Activated naive CD8-positive, alpha-beta T cell treated with anti-CD3 and anti-CD28 coated beads, Interleukin-2, amount 10 ng/mL, durations not matched to agents 7 days and 5 days (primary cell): ENCODE data around the gene FITM2. TPM values are rescaled to one million over a fixed set of nuclear protein-coding genes. Genes with fewer than 3 reads are reported as not detected.
"Not testable (repeated sequence)": the region's sequence is repeated elsewhere in the genome, so short reads cannot be mapped to it uniquely, and the experiment has no call there.

Experiments
- ATAC-seq: fragments of 150-1000 bp; cut with Tn5 transposase; one replicate; pipeline ENCODE4 v1.10.0; 2021; ENCODE audit warnings: low read depth, moderate library complexity
- POLR2A ChIA-PET: fragments of 350-600 bp; sonication (Branson Sonifier 250); formaldehyde crosslinking; loops from one replicate; lab custom pipeline; 2021; ENCODE audit warnings: antibody characterized with exemption; lab: Charles Lee
- DNase-seq: peaks from one replicate; pipeline ENCODE4 v3.0.0; 2021
- H3K27ac Mint-ChIP-seq: one replicate; pipeline ENCODE4 v1.8.0; 2022; ENCODE audit warnings: mild to moderate bottlenecking, mixed read lengths
- H3K27me3 Mint-ChIP-seq: one replicate; pipeline ENCODE4 v1.8.0; 2022; ENCODE audit warnings: mild to moderate bottlenecking, moderate library complexity, mixed read lengths
- H3K36me3 Mint-ChIP-seq: one replicate; pipeline ENCODE4 v1.8.0; 2021; ENCODE audit warnings: mild to moderate bottlenecking, mixed read lengths
- H3K4me1 Mint-ChIP-seq: one replicate; pipeline ENCODE4 v1.8.0; 2021; ENCODE audit warnings: mixed read lengths
- H3K4me3 Mint-ChIP-seq: one replicate; pipeline ENCODE4 v1.8.0; 2022; ENCODE audit warnings: mild to moderate bottlenecking, moderate library complexity, mixed read lengths
- H3K9me3 Mint-ChIP-seq: one replicate; pipeline ENCODE4 v1.8.0; 2021; ENCODE audit warnings: mixed read lengths
- total RNA-seq, 2 experiments: library from RNA; stranded (reverse); gene quantifications; one replicate each; pipeline ENCODE4 v1.2.3, GENCODE V29; 2021

FITM2 gene, protein sequence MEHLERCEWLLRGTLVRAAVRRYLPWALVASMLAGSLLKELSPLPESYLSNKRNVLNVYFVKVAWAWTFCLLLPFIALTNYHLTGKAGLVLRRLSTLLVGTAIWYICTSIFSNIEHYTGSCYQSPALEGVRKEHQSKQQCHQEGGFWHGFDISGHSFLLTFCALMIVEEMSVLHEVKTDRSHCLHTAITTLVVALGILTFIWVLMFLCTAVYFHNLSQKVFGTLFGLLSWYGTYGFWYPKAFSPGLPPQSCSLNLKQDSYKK
- total RNA-seq = 1 to 10 TPM; 4.2 to 4.5 TPM

DNA sequence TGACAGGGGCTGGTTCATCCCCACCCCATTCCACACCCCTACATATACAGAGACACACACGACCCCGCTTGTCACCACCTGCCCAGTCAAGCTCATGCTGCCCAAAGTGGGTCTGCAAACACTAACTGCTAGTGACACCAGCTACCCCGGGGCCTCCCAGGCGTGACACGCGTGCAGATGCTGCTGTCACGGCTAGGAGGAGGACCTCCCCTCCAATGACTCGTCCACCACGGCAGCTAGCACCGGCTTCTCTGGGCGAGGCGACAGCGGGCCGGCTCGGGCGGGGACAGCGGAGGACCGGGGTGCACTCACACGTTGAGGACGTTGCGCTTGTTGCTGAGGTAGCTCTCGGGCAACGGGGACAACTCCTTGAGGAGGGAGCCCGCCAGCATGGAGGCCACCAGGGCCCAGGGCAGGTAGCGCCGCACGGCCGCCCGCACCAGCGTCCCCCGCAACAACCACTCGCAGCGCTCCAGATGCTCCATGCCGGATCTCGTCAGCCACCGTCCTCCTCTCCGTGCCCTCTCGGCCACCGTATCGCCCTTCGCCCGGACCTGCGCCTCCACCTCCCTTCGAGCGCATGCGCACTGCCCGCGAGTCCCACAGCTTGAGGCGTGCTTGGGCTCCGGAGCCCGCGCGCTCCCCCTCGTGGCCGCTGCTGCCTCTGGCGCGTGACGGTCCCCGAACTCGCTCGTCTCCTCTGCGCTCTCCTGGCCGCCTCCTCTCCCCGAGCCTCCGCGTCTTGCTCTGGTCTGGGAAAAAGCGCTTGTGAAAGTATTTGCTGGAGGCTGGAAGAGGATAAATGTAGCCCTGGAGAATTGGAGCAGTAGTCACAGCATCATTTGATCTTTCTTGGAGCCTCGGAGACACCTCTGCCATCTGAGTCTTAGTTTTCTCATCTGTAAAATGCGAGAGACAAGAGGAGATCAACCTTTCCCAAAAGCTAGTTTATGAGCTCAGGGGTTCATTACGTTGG, at the start of gene FITM2:
FITM2 (minus strand) TSS at position 539 of the 976 bp plus-strand sequence; CDS start at position 485, 54 bp downstream.
- Mint-ChIP-seq H3K4me3 (peak within 1 kb of the TSS; percentile 93), H3K27ac (peak within 1 kb of the TSS; percentile 92), H3K4me1 (peaks cover 15% of the 10 kb centered on the region), H3K27me3 (peaks cover 2% of the 10 kb centered on the region), H3K36me3 (no peaks in the 10 kb centered on the region), H3K9me3 (no peaks in the 10 kb centered on the region)
- POLR2A ChIA-PET = interaction anchor here (0.6 to 2.0 kb wide), 7 partner anchors 47 to 637 kb away, joined by 3 to 34 read pairs (median 3); partner anchors contain the start of gene TTPAL
- DNase-seq = peak; percentile 100
- ATAC-seq = peak; percentile 94

GRCh38 chr20:44360221-44360620, 49.2 kb upstream of the FITM2 start:
- Mint-ChIP-seq H3K4me3 (no peak overlapping the region), H3K27me3 (peaks cover 8% of the 10 kb centered on the region), H3K4me1 (no peaks in the 10 kb centered on the region), H3K9me3 (no peaks in the 10 kb centered on the region), H3K36me3 (no peaks in the 10 kb centered on the region), H3K27ac (no peak overlapping the region)
- no peak for ATAC-seq
- POLR2A ChIA-PET = no interaction called here
- no peak for DNase-seq

DNA sequence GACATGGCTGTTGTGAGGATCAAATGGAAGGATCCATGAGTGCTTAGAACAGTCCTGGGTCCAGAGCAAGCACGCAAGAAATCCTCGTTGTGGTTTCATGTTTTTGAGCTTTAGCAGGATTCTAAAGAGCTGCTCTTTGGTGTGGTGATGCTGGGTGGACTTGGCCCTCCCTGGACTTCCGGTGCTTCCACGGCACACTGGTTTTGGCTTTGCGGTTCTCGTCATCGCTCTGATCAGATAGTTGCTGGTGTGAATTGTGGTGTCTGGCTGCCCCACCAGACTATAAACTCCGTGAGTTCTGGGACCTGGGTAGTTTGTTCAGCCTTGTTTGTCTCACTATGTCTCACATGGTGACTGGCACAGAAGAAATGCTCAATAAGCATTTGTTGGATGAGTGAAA, 47.8 kb upstream of the FITM2 start:
- Mint-ChIP-seq H3K27ac (no peak overlapping the region), H3K4me3 (no peak overlapping the region), H3K27me3 (peaks cover 8% of the 10 kb centered on the region), H3K9me3 (no peaks in the 10 kb centered on the region), H3K4me1 (no peaks in the 10 kb centered on the region), H3K36me3 (no peaks in the 10 kb centered on the region)
- POLR2A ChIA-PET = no interaction called here
- ATAC-seq = no peak
- no peak for DNase-seq

- Mint-ChIP-seq H3K9me3 (no peaks in the 10 kb centered on the region), H3K36me3 (no peaks in the 10 kb centered on the region), H3K27me3 (peaks cover 4% of the 10 kb centered on the region), H3K27ac (no peak overlapping the region), H3K4me1 (no peaks in the 10 kb centered on the region), H3K4me3 (no peak overlapping the region)
- POLR2A ChIA-PET = interaction anchor here (0.6 kb wide), 1 partner anchor 47 kb away, joined by 3 read pairs; the partner anchor contains the start of gene FITM2
- DNase-seq (no peak), ATAC-seq (no peak)
These were observed 46.6 kb upstream of the FITM2 start for GRCh38 chr20:44357555-44358125.

DNA sequence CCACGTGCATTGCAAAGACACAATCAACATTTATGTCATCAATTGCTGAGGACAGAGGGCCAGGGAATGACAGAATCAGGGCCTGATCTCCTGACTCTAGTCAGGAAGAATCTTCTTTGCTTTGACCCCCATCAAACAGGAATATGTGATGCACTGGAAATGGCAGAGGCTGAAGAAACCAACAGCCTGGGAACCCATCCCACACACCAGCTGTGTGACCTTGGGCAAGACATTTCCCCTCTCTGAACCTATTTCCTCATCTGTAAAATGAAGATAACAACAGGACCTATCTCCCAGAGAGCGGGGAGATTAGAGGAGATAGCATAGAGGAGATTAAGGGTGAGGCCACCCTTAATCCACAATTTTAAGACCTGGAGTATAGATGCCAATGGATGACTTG, 46.0 kb upstream of the FITM2 start:
- ATAC-seq (no peak), DNase-seq (no peak)
- H3K36me3 Mint-ChIP-seq = no peaks in the 10 kb centered on the region
- H3K4me1 Mint-ChIP-seq = peaks cover 3% of the 10 kb centered on the region
- H3K27me3 Mint-ChIP-seq = peaks cover 4% of the 10 kb centered on the region
- H3K27ac Mint-ChIP-seq = no peak overlapping the region
- H3K4me3 Mint-ChIP-seq = no peak overlapping the region
- POLR2A ChIA-PET = no interaction called here
- H3K9me3 Mint-ChIP-seq = no peaks in the 10 kb centered on the region

GRCh38 chr20:44356353-44356723, 45.3 kb upstream of the FITM2 start:
- Mint-ChIP-seq H3K27ac (no peak overlapping the region), H3K27me3 (peaks cover 4% of the 10 kb centered on the region), H3K4me1 (peaks cover 8% of the 10 kb centered on the region), H3K4me3 (no peak overlapping the region), H3K9me3 (no peaks in the 10 kb centered on the region), H3K36me3 (no peaks in the 10 kb centered on the region)
- DNase-seq (no peak), ATAC-seq (no peak)
- POLR2A ChIA-PET = no interaction called here

DNA sequence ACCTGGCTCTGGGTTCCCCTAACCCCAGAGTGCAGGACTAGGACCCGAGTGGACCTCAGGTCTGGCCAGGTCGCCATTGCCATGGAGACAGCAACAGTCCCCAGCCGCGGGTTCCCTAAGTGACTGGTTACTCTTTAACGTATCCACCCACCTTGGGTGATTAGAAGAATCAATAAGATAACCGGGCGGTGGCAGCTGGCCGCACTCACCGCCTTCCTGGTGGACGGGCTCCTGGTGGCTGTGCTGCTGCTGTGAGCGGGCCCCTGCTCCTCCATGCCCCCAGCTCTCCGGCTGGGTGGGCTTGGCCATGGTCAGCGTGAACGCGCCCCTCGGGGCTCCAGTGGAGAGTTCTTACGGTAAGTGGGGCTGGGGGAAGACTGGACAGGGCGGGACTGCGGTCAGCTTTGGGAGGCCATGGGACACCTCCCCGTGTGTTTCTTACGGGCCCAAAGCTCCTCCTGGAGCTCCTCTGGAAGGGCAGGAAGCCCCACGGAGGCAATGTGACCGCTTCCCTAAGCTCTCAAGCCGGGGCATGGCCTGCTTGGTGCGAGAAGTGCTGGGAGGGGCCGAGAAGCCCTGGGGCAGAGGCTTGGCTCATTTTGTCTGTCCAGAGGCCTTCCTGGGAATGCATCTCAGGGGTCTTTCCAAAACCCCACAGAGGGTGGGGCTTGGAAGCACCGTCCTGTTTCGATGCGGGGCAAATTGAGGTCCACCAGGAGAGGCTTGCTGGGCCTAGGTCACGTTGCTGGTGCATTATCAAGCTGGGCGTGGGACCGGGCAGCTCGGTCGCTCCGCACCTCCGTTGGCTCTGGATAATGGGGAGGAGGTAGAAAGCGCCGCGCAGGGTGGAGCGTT, 44.7 kb upstream of the FITM2 start, which contains the start of gene HNF4A:
HNF4A (plus strand) TSS at position 202 of the 855 bp plus-strand sequence; CDS start at position 308, 106 bp downstream.
- POLR2A ChIA-PET = no interaction called here
- Mint-ChIP-seq H3K9me3 (no peaks in the 10 kb centered on the region), H3K4me1 (peaks cover 8% of the 10 kb centered on the region), H3K36me3 (no peaks in the 10 kb centered on the region), H3K27ac (no peak within 1 kb of the TSS), H3K4me3 (no peak within 1 kb of the TSS), H3K27me3 (peaks cover 4% of the 10 kb centered on the region)
- no peak for ATAC-seq
- DNase-seq = no peak

- no peak overlapping the region for H3K27ac Mint-ChIP-seq
- peaks cover 8% of the 10 kb centered on the region for H3K4me1 Mint-ChIP-seq
- peaks cover under 1% of the 10 kb centered on the region for H3K27me3 Mint-ChIP-seq
- no peak overlapping the region for H3K4me3 Mint-ChIP-seq
- ATAC-seq (no peak), DNase-seq (no peak)
- no peaks in the 10 kb centered on the region for H3K36me3 Mint-ChIP-seq
- H3K9me3 Mint-ChIP-seq = no peaks in the 10 kb centered on the region
- POLR2A ChIA-PET = no interaction called here
These were observed 44.0 kb upstream of the FITM2 start for GRCh38 chr20:44354979-44355497.

- H3K27ac Mint-ChIP-seq = no peak overlapping the region
- H3K36me3 Mint-ChIP-seq = no peaks in the 10 kb centered on the region
- POLR2A ChIA-PET = no interaction called here
- DNase-seq (no peak), ATAC-seq (no peak)
- no peaks in the 10 kb centered on the region for H3K9me3 Mint-ChIP-seq
- no peak overlapping the region for H3K4me3 Mint-ChIP-seq
- peaks cover 8% of the 10 kb centered on the region for H3K4me1 Mint-ChIP-seq
- no peaks in the 10 kb centered on the region for H3K27me3 Mint-ChIP-seq
These were observed 39.6 kb upstream of the FITM2 start for GRCh38 chr20:44350567-44350966.

DNA sequence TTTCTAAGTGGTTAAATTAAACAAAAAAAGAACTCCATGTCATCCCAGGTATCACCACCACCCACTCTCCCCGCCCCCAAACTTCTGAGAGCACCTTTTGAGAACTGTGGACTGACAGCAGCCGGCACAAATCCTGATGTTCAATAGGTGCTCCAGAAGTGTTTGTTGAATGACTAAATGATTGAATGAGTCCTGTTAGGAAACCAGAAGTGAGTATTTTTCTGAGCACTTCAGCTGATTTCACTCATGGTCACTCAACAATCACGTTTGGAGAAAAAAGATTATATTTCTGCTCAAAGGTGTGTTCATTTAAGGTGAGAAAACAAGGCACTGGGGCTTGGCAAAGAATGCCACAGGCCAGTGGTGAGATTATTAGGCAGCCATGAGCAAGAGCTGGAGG, 38.3 kb upstream of the FITM2 start:
- DNase-seq = no peak
- POLR2A ChIA-PET = no interaction called here
- Mint-ChIP-seq H3K9me3 (no peaks in the 10 kb centered on the region), H3K4me1 (peaks cover 8% of the 10 kb centered on the region), H3K27me3 (no peaks in the 10 kb centered on the region), H3K27ac (no peak overlapping the region), H3K4me3 (no peak overlapping the region), H3K36me3 (no peaks in the 10 kb centered on the region)
- ATAC-seq = no peak

DNA sequence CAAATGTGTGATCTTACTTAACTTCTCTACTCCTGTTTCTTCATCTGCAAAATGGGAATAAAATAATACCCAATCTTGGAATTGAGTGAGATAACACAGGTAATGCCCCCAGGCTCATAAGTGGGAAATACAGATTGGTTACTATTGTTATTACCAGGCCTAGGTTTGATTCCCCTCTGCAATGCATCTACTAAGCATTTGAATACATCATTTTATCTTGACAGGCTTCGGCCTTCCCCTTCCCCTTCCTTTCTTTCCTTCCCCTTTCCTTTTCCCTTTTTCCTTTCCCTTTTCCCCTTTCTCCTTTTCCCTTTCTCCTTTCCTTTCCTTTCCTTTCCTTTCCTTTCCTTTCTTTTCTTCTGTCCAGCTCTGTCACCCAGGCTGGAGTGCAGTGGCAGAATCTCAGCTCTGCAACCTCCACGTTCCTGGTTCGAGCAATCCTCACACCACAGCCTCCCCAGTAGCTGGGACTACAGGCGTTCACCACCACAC, 37.2 kb upstream of the FITM2 start:
- POLR2A ChIA-PET = no interaction called here
- DNase-seq (no peak), ATAC-seq (no peak)
- H3K4me3 Mint-ChIP-seq = no peak overlapping the region
- no peaks in the 10 kb centered on the region for H3K9me3 Mint-ChIP-seq
- no peaks in the 10 kb centered on the region for H3K27me3 Mint-ChIP-seq
- no peak overlapping the region for H3K27ac Mint-ChIP-seq
- H3K36me3 Mint-ChIP-seq = no peaks in the 10 kb centered on the region
- peaks cover 8% of the 10 kb centered on the region for H3K4me1 Mint-ChIP-seq

GRCh38 chr20:44345941-44346340, 34.9 kb upstream of the FITM2 start:
- H3K4me1 Mint-ChIP-seq, ATAC-seq, H3K27ac Mint-ChIP-seq, H3K36me3 Mint-ChIP-seq, POLR2A ChIA-PET, DNase-seq, H3K9me3 Mint-ChIP-seq, H3K4me3 Mint-ChIP-seq, H3K27me3 Mint-ChIP-seq: not testable (repeated sequence)
